ENCODE measurements around the gene BBOX1.

DNA sequence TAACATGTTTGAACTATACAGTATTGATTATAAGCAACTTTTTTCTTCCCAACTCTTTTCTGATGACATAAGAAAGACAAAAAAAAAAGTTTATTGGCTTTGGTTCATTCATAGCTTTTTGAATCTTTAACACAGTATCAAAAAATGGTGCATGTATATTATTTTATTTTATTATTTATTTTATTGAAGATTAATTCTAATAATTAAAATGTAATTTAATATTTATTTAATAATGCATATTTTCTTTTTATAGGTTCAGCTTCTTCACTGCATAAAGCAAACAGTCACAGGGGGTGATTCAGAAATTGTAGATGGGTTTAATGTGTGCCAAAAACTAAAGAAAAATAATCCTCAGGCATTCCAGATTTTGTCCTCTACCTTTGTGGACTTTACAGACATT, 78.8 kb downstream of the BBOX1 start:
- TF ChIP-seq, protein P1, sequence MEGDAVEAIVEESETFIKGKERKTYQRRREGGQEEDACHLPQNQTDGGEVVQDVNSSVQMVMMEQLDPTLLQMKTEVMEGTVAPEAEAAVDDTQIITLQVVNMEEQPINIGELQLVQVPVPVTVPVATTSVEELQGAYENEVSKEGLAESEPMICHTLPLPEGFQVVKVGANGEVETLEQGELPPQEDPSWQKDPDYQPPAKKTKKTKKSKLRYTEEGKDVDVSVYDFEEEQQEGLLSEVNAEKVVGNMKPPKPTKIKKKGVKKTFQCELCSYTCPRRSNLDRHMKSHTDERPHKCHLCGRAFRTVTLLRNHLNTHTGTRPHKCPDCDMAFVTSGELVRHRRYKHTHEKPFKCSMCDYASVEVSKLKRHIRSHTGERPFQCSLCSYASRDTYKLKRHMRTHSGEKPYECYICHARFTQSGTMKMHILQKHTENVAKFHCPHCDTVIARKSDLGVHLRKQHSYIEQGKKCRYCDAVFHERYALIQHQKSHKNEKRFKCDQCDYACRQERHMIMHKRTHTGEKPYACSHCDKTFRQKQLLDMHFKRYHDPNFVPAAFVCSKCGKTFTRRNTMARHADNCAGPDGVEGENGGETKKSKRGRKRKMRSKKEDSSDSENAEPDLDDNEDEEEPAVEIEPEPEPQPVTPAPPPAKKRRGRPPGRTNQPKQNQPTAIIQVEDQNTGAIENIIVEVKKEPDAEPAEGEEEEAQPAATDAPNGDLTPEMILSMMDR (IDR thresholded peaks at IDR 0.05; ENCODE audit: poor library complexity, severe bottlenecking), result no peak
- TF ChIP-seq EZH2 (IDR thresholded peaks at IDR 0.05; ENCODE audit: borderline replicate concordance, insufficient read depth, low read length, poor library complexity, severe bottlenecking) (no peak), POLR2AphosphoS5 (IDR thresholded peaks at IDR 0.05) (no peak), EP300 (conservative IDR thresholded peaks at IDR 0.05; ENCODE audit: poor library complexity, severe bottlenecking) (no peak), RAD21 (conservative IDR thresholded peaks at IDR 0.05) (no peak), MXI1 (conservative IDR thresholded peaks at IDR 0.05; ENCODE audit: poor library complexity, severe bottlenecking) (no peak)
- TF ChIP-seq, protein P2, sequence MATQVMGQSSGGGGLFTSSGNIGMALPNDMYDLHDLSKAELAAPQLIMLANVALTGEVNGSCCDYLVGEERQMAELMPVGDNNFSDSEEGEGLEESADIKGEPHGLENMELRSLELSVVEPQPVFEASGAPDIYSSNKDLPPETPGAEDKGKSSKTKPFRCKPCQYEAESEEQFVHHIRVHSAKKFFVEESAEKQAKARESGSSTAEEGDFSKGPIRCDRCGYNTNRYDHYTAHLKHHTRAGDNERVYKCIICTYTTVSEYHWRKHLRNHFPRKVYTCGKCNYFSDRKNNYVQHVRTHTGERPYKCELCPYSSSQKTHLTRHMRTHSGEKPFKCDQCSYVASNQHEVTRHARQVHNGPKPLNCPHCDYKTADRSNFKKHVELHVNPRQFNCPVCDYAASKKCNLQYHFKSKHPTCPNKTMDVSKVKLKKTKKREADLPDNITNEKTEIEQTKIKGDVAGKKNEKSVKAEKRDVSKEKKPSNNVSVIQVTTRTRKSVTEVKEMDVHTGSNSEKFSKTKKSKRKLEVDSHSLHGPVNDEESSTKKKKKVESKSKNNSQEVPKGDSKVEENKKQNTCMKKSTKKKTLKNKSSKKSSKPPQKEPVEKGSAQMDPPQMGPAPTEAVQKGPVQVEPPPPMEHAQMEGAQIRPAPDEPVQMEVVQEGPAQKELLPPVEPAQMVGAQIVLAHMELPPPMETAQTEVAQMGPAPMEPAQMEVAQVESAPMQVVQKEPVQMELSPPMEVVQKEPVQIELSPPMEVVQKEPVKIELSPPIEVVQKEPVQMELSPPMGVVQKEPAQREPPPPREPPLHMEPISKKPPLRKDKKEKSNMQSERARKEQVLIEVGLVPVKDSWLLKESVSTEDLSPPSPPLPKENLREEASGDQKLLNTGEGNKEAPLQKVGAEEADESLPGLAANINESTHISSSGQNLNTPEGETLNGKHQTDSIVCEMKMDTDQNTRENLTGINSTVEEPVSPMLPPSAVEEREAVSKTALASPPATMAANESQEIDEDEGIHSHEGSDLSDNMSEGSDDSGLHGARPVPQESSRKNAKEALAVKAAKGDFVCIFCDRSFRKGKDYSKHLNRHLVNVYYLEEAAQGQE (IDR thresholded peaks at IDR 0.05; ENCODE audit: borderline replicate concordance), result no peak

Measured in neural cell (in vitro differentiated cells).